C4-2B (cell line): ENCODE results near the gene ISG20L2.
A peak's percentile ranks its signal among the peaks of the same experiment; 100 is the strongest.

ENCODE experiments used
- CTCF ChIP-seq: fragments of 450-650 bp; conservative IDR thresholded peaks from 2 replicates; pipeline ENCODE4 v1.5.1; 2017; ENCODE audit warnings: mild to moderate bottlenecking
- ZFX ChIP-seq: fragments of 450-650 bp; IDR thresholded peaks from 2 replicates; pipeline ENCODE4 v1.6.1; 2017

- TF ChIP-seq CTCF (no peak), ZFX (peak; percentile 92)
These were observed 12.3 kb upstream of the ISG20L2 start, which contains the start of gene MRPL24 for GRCh38 chr1:156740741-156741480.
